Measurements from ENCODE around the gene CDH23.
A peak's percentile ranks its signal among the peaks of the same experiment; 100 is the strongest.
"Not testable (repeated sequence)": the region's sequence is repeated elsewhere in the genome, so short reads cannot be mapped to it uniquely, and the experiment has no call there.

CDH23 gene

GRCh38 chr10:71848325-71849275, 451.9 kb downstream of the CDH23 start:
- DNase-seq: no peak

- DNase-seq: no peak
These were observed 452.8 kb downstream of the CDH23 start for GRCh38 chr10:71849461-71849908.

GRCh38 chr10:71850021-71850742, 453.5 kb downstream of the CDH23 start:
- DNase-seq: no peak

GRCh38 chr10:71850743-71851464, 454.2 kb downstream of the CDH23 start, which contains the start of gene PSAP:
PSAP (minus strand) TSS chr10:71851251; CDS start chr10:71851221, 30 bp downstream.
- peak; percentile 99 for DNase-seq

GRCh38 chr10:71851465-71852095, 454.9 kb downstream of the CDH23 start:
- DNase-seq: not testable (repeated sequence)

- no peak for DNase-seq
These were observed 455.7 kb downstream of the CDH23 start for GRCh38 chr10:71852355-71852937.

- no peak for DNase-seq
These were observed 457.3 kb downstream of the CDH23 start for GRCh38 chr10:71854031-71854430.

GRCh38 chr10:71856619-71857018, 459.9 kb downstream of the CDH23 start:
- DNase-seq: no peak

GRCh38 chr10:71857934-71858890, 461.5 kb downstream of the CDH23 start:
- no peak for DNase-seq

- peak; percentile 78 for DNase-seq
These were observed 463.7 kb downstream of the CDH23 start for GRCh38 chr10:71860243-71861029.

- DNase-seq: no peak
These were observed 466.5 kb downstream of the CDH23 start for GRCh38 chr10:71863203-71863602.

GRCh38 chr10:71864911-71865361, 468.2 kb downstream of the CDH23 start:
- DNase-seq: no peak
